Activated naive CD4-positive, alpha-beta T cell treated with anti-CD3 and anti-CD28 coated beads, Interleukin-2, amount 10 ng/mL, durations not matched to agents 7 days and 5 days (primary cell): ENCODE measurements around the gene RREB1.
A peak's percentile ranks its signal among the peaks of the same experiment; 100 is the strongest.

Source experiments
- CTCF ChIA-PET: fragments of 350-600 bp; sonication (Branson Sonifier 250); formaldehyde crosslinking; loops from one replicate; lab custom pipeline; 2021; ENCODE audit warnings: antibody characterized with exemption; lab: Charles Lee
- DNase-seq: peaks from one replicate; pipeline ENCODE4 v3.0.0-alpha.2; 2020
- H3K27ac Mint-ChIP-seq: one replicate; pipeline ENCODE4 v1.8.0; 2021; ENCODE audit warnings: mild to moderate bottlenecking, moderate library complexity, mixed read lengths
- H3K27me3 Mint-ChIP-seq: one replicate; pipeline ENCODE4 v1.8.0; 2021; ENCODE audit warnings: mild to moderate bottlenecking, mixed read lengths
- H3K36me3 Mint-ChIP-seq: one replicate; pipeline ENCODE4 v1.8.0; 2021; ENCODE audit warnings: mixed read lengths
- H3K4me1 Mint-ChIP-seq: one replicate; pipeline ENCODE4 v1.8.0; 2021; ENCODE audit warnings: mixed read lengths
- H3K4me3 Mint-ChIP-seq: one replicate; pipeline ENCODE4 v1.8.0; 2021; ENCODE audit warnings: mild to moderate bottlenecking, moderate library complexity, mixed read lengths
- H3K9me3 Mint-ChIP-seq: one replicate; pipeline ENCODE4 v1.8.0; 2021; ENCODE audit warnings: mixed read lengths

RREB1 gene

GRCh38 chr6:7106752-7107577 lies 796 bp upstream of the RREB1 start:
- H3K4me3 Mint-ChIP-seq = peak overlapping the region; percentile 86
- H3K9me3 Mint-ChIP-seq = no peaks in the 10 kb centered on the region
- DNase-seq = peak; percentile 76
- CTCF ChIA-PET = interaction anchor here (1.1 to 1.5 kb wide), 3 partner anchors 10 to 47 kb away, joined by 3 to 5 read pairs (median 4); no protein-coding TSS in a partner anchor
- H3K27ac Mint-ChIP-seq = peak overlapping the region; percentile 80
- H3K27me3 Mint-ChIP-seq = peaks cover 7% of the 10 kb centered on the region
- H3K4me1 Mint-ChIP-seq = peaks cover 33% of the 10 kb centered on the region
- peaks cover 6% of the 10 kb centered on the region for H3K36me3 Mint-ChIP-seq

DNA sequence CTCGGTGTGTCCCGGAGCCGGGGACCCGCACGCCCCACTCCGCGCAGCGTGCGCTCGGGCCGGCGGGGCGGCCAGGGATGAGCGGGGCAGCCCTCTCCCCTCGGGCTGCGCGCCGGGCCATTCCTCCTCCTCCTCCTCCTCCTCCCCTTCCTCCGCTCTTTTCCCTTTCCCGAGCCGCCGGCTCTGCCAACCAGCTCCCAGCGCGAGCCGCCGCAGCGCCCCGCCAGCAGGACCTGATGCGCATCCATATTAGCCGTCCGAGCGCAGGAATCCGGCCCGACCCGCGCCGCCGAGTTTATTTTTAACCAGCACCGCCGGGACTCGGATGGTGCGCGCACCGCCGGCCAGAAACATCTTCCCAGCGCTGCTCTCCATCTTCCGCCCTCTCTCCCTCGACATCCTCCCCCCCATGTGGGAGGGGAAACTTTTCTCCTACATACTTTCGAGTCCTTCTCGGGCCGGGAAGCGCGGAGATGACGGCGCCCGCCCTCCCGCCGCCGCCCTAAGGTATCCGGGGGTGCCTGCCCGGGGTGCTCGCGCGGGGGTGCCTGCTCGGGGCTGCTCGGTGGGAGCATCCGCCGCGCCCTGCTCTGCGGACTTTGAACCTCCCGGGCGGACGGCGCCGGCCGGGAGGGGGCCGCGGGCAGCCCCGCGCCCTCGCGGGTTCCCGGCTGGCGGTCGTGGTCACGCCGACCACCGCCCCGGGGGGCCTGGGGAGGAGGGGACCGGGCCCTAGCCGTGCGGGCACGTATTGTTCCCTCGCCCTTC lies 619 bp downstream of the RREB1 start:
- CTCF ChIA-PET = interaction anchor here (1.3 kb wide), 1 partner anchor 38 kb away, joined by 3 read pairs; no protein-coding TSS in a partner anchor
- peaks cover 9% of the 10 kb centered on the region for H3K36me3 Mint-ChIP-seq
- H3K4me1 Mint-ChIP-seq = peaks cover 47% of the 10 kb centered on the region
- no peaks in the 10 kb centered on the region for H3K9me3 Mint-ChIP-seq
- peak; percentile 63 for DNase-seq
- peak overlapping the region; percentile 92 for H3K4me3 Mint-ChIP-seq
- H3K27me3 Mint-ChIP-seq = peaks cover 9% of the 10 kb centered on the region
- H3K27ac Mint-ChIP-seq = peak overlapping the region; percentile 93

DNA sequence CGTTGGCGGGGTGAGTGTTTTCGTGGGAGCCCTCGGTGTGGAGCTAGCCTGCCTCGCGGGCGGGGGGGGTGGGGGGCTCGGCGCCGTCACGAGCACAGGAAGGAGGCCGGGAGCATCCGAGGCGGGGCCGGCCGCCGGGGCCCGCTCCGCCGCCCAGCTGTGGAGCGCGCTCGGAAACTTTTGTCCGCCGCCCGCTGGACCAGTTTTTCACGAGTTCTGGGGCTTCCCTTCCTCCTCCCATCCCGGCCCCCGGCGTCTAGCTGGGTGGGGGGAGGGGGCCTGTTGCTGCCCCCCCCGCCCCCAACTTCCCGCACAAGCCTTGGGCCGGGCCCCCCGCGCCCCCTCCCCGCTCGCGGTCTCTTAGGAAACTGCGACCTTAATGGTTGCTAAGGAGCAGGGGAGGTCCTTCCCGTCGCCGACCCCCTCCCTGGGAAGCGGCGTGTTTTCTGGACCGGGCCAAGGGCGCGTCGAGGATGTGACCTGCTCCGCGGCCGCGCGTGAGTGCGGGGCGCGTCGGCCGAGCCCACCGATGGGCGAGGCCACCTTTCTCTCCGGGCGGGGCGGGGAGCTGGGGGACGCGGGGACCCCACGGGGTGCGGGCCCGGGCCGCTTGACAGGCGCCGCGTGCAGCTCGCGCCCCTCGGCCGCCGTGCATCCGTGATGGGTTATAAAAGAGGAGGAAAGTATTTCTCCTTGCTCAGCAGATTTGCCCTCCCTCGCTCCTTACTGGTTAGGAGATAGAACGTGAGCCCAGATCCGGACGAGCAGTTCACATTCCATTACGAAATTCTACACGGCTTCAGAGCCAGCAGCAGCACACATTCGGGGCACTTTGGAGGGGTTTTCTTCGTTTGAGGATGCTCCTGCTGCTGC lies 1.4 kb downstream of the RREB1 start:
- H3K27me3 Mint-ChIP-seq = peaks cover 9% of the 10 kb centered on the region
- H3K4me1 Mint-ChIP-seq = peaks cover 55% of the 10 kb centered on the region
- DNase-seq = peak; percentile 59
- H3K36me3 Mint-ChIP-seq = peaks cover 12% of the 10 kb centered on the region
- peak overlapping the region; percentile 91 for H3K27ac Mint-ChIP-seq
- no peaks in the 10 kb centered on the region for H3K9me3 Mint-ChIP-seq
- CTCF ChIA-PET = interaction anchor here (1.3 to 1.4 kb wide), 2 partner anchors 19 to 38 kb away, joined by 3 to 4 read pairs; no protein-coding TSS in a partner anchor
- H3K4me3 Mint-ChIP-seq = peak overlapping the region; percentile 91

GRCh38 chr6:7110092-7110792 lies 2.5 kb downstream of the RREB1 start:
- Mint-ChIP-seq H3K27ac (peak overlapping the region; percentile 91), H3K4me1 (peaks cover 64% of the 10 kb centered on the region), H3K27me3 (peaks cover 9% of the 10 kb centered on the region), H3K36me3 (peaks cover 12% of the 10 kb centered on the region), H3K9me3 (no peaks in the 10 kb centered on the region), H3K4me3 (peak overlapping the region; percentile 91)
- no peak for DNase-seq
- CTCF ChIA-PET = interaction anchor here (1.0 to 1.8 kb wide), 4 partner anchors 10 to 133 kb away, joined by 3 to 7 read pairs (median 4); no protein-coding TSS in a partner anchor

DNA sequence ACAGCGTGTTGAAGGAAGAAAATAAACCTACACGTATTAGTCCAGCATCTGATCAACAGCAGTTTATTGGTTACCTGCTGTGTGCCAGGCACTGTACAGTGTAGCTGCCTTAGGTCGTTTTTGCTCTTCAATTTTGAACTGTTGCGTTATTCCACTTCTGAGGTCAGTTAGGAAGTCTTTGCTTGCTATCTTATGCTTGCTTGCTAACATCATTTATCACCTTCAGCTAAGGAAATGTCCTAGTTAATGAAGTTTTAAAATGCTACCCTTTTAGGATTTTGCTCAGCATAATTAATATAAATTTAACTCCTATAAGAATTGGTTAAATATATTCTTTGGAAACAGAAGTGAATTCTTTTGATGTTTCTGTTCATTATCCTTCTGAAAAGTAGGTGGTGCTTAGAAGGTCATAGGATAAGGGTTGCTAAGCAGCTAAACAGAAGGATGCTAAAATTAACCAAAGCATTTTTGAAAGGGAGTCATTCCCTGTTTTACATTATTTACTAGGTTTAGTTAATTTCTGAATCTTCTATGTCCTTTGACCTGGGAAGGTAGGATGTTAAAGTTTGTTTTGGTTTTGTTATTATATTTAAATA lies 3.4 kb downstream of the RREB1 start:
- Mint-ChIP-seq H3K4me3 (peak overlapping the region; percentile 91), H3K27me3 (peaks cover 9% of the 10 kb centered on the region), H3K4me1 (peaks cover 71% of the 10 kb centered on the region), H3K27ac (no peak overlapping the region), H3K36me3 (peaks cover 12% of the 10 kb centered on the region), H3K9me3 (no peaks in the 10 kb centered on the region)
- CTCF ChIA-PET = interaction anchor here (1.0 to 1.8 kb wide), 4 partner anchors 9 to 132 kb away, joined by 3 to 7 read pairs (median 3); no protein-coding TSS in a partner anchor
- DNase-seq = no peak

- H3K27ac Mint-ChIP-seq = no peak overlapping the region
- no peaks in the 10 kb centered on the region for H3K9me3 Mint-ChIP-seq
- DNase-seq = no peak
- CTCF ChIA-PET = no interaction called here
- H3K4me1 Mint-ChIP-seq = peaks cover 75% of the 10 kb centered on the region
- H3K36me3 Mint-ChIP-seq = peaks cover 12% of the 10 kb centered on the region
- H3K4me3 Mint-ChIP-seq = peak overlapping the region; percentile 51
- peaks cover 6% of the 10 kb centered on the region for H3K27me3 Mint-ChIP-seq
Observed at GRCh38 chr6:7112171-7112570, 4.4 kb downstream of the RREB1 start.

DNA sequence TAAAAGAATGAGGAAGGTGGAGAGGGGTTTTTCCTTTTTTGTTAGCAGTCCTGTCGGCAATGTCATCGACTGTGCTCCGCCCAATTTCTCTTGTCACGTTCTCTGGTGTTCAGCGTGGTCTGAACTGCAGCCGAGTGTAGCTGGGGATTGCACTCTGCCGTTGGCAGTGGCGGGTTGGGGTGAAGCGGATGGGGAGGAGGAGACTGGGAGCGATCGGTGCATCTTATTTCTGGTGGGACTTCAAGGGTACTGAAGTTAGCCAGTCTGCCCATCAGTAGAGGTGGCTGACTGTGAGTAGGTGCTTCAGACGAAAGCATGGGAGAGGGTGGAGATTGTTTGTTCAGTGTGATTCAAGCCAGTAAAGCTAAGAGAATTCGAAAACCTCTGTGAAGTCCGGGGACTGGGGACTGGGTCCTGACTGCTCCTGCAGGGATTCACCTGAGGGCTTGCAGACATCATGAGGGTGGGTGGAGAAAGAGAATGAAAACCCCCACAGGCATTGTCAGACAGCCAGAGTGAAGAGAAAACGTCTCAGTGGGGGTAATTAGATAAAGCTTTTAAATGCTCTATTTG lies 5.1 kb downstream of the RREB1 start:
- H3K4me1 Mint-ChIP-seq = peaks cover 80% of the 10 kb centered on the region
- CTCF ChIA-PET = interaction anchor here (1.0 to 1.6 kb wide), 3 partner anchors 22 to 126 kb away, joined by 3 read pairs; no protein-coding TSS in a partner anchor

GRCh38 chr6:7114744-7115458 lies 7.1 kb downstream of the RREB1 start:
- peaks cover 6% of the 10 kb centered on the region for H3K27me3 Mint-ChIP-seq
- CTCF ChIA-PET = interaction anchor here (1.1 kb wide), 1 partner anchor 135 kb away, joined by 3 read pairs; no protein-coding TSS in a partner anchor
- H3K4me3 Mint-ChIP-seq = no peak overlapping the region
- H3K27ac Mint-ChIP-seq = no peak overlapping the region
- H3K4me1 Mint-ChIP-seq = peaks cover 87% of the 10 kb centered on the region
- no peaks in the 10 kb centered on the region for H3K9me3 Mint-ChIP-seq
- peaks cover 12% of the 10 kb centered on the region for H3K36me3 Mint-ChIP-seq
- no peak for DNase-seq

More for the DNA sequence above, 5.1 kb downstream of the RREB1 start:
- peaks cover 6% of the 10 kb centered on the region for H3K27me3 Mint-ChIP-seq
- H3K27ac Mint-ChIP-seq = no peak overlapping the region
- no peaks in the 10 kb centered on the region for H3K9me3 Mint-ChIP-seq
- peak overlapping the region; percentile 51 for H3K4me3 Mint-ChIP-seq
- H3K36me3 Mint-ChIP-seq = peaks cover 12% of the 10 kb centered on the region
- peak; percentile 63 for DNase-seq

GRCh38 chr6:7115543-7116231 lies 7.9 kb downstream of the RREB1 start:
- Mint-ChIP-seq H3K27me3 (peaks cover 6% of the 10 kb centered on the region), H3K4me1 (peaks cover 79% of the 10 kb centered on the region), H3K4me3 (peak overlapping the region; percentile 22), H3K36me3 (peaks cover 10% of the 10 kb centered on the region), H3K27ac (peak overlapping the region; percentile 16), H3K9me3 (no peaks in the 10 kb centered on the region)
- CTCF ChIA-PET = interaction anchor here (1.2 to 1.3 kb wide), 5 partner anchors 11 to 123 kb away, joined by 3 to 6 read pairs (median 3); no protein-coding TSS in a partner anchor
- no peak for DNase-seq

- CTCF ChIA-PET = interaction anchor here (1.0 kb wide), 1 partner anchor 9 kb away, joined by 3 read pairs; no protein-coding TSS in a partner anchor
- Mint-ChIP-seq H3K4me3 (no peak overlapping the region), H3K27ac (no peak overlapping the region)
Observed at GRCh38 chr6:7119272-7119801, 11.6 kb downstream of the RREB1 start.

DNA sequence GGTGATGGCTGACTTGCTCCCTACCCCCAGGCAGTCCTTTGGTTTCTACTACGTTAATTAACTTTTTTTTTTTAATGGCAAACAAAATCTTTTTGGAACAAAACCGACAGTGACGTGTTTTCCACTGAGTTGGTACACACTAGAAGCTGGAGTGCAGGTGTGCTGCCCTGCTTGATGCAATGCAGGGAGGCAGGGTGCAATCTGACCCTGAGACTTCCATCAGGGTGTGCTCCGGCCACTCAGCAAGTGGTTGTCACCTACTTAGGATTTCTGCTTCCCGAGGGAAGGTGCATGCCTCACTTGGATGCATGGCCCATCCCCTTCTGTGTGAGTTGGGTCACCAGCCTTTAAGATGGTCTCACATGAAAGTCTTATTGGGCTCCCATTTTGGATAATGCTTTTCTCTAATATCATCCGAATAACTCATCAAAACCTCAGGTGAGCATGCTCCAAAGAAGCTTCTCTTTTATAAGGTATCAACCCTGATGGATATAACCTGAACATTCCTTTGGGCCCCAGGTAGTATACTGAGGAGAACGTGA lies 14.0 kb downstream of the RREB1 start:
- no peak for DNase-seq
- peaks cover 48% of the 10 kb centered on the region for H3K4me1 Mint-ChIP-seq
- H3K27ac Mint-ChIP-seq = no peak overlapping the region
- H3K36me3 Mint-ChIP-seq = peaks cover 42% of the 10 kb centered on the region
- no peaks in the 10 kb centered on the region for H3K9me3 Mint-ChIP-seq
- no peaks in the 10 kb centered on the region for H3K27me3 Mint-ChIP-seq
- H3K4me3 Mint-ChIP-seq = no peak overlapping the region
- CTCF ChIA-PET = interaction anchor here (1.5 kb wide), 1 partner anchor 14 kb away, joined by 3 read pairs; no protein-coding TSS in a partner anchor

More at GRCh38 chr6:7119272-7119801, 11.6 kb downstream of the RREB1 start:
- Mint-ChIP-seq H3K9me3 (no peaks in the 10 kb centered on the region), H3K36me3 (peaks cover 24% of the 10 kb centered on the region), H3K4me1 (peaks cover 51% of the 10 kb centered on the region), H3K27me3 (no peaks in the 10 kb centered on the region)
- no peak for DNase-seq
